IMR-90 (cell line): ENCODE data around the gene ASPRV1. TPM values are rescaled to one million over a fixed set of nuclear protein-coding genes. Genes with fewer than 3 reads are reported as not detected.

ENCODE experiments used
- ATAC-seq: fragments of 200-7000 bp; cut with Tn5 transposase; 2 replicates; pipeline ENCODE4 v1.9.1; 2020; ENCODE audit warnings: low read depth, mild to moderate bottlenecking, moderate library complexity
- BruUV-seq: library from RNA; stranded (reverse); fragments of 400-500 nt; replicated peaks from 2 replicates; lab custom pipeline; 2021; lab: Mats Ljungman, UMichigan
- CTCF ChIA-PET: fragments of 300-600 bp; formaldehyde crosslinking; extraction: SDS; loops from one replicate; lab custom pipeline; 2021; ENCODE audit warnings: antibody characterized with exemption; lab: Yijun Ruan, JAX
- POLR2A ChIA-PET: fragments of 300-600 bp; sonication (Branson Sonifier 250); formaldehyde crosslinking; loops from one replicate; lab custom pipeline; 2022; ENCODE audit warnings: antibody characterized with exemption; ENCODE audit not compliant: unreplicated experiment; lab: Charles Lee
- DNase-seq: peaks from one replicate; pipeline ENCODE4 v3.0.0; 2013
- H2AFZ ChIP-seq: replicated peaks from 2 replicates; pipeline ENCODE3; 2013; ENCODE audit warnings: low read length, mild to moderate bottlenecking; ENCODE audit not compliant: poor library complexity
- H2AK5ac ChIP-seq: 2 replicates; pipeline ENCODE4 v1.6.1; 2013; ENCODE audit warnings: low read depth, low read length, inconsistent platforms
- H2AK9ac ChIP-seq: replicated peaks from 2 replicates; pipeline ENCODE3; 2013; ENCODE audit warnings: mild to moderate bottlenecking, low read depth, low read length, moderate library complexity; ENCODE audit not compliant: poor library complexity
- H2BK120ac ChIP-seq: 2 replicates; pipeline ENCODE4 v1.6.1; 2013; ENCODE audit warnings: low read depth, low read length, inconsistent platforms
- H2BK15ac ChIP-seq: 3 replicates; pipeline ENCODE4 v1.6.1; 2013; ENCODE audit warnings: low read depth, low read length, inconsistent platforms
- H2BK20ac ChIP-seq: 2 replicates; pipeline ENCODE4 v1.6.1; 2013; ENCODE audit warnings: low read depth, mild to moderate bottlenecking, inconsistent platforms, low read length, moderate library complexity
- H2BK5ac ChIP-seq: 2 replicates; pipeline ENCODE4 v1.6.1; 2013; ENCODE audit warnings: mild to moderate bottlenecking, low read depth, low read length, inconsistent platforms; ENCODE audit not compliant: poor library complexity, severe bottlenecking
- H3K14ac ChIP-seq: replicated peaks from 2 replicates; pipeline ENCODE4 v1.6.1; 2013; ENCODE audit warnings: low read depth, low read length, inconsistent platforms
- H3K18ac ChIP-seq: 2 replicates; pipeline ENCODE4 v1.6.1; 2013; ENCODE audit warnings: low read depth, low read length, control low read depth
- H3K23ac ChIP-seq: 2 replicates; pipeline ENCODE4 v1.6.1; 2013; ENCODE audit warnings: low read depth, low read length, inconsistent platforms
- H3K27ac ChIP-seq: 2 replicates; pipeline ENCODE4 v1.5.1; 2013; ENCODE audit warnings: mild to moderate bottlenecking, control low read depth, low read length; ENCODE audit not compliant: insufficient read depth
- H3K27me3 ChIP-seq: 2 replicates; pipeline ENCODE4 v1.6.1; 2013; ENCODE audit warnings: low read length; ENCODE audit not compliant: control insufficient read depth, insufficient read depth
- H3K36me3 ChIP-seq: 2 replicates; pipeline ENCODE4 v1.6.1; 2013; ENCODE audit warnings: low read length, mixed read lengths; ENCODE audit not compliant: control insufficient read depth, insufficient read depth
- H3K4ac ChIP-seq: 2 replicates; pipeline ENCODE4 v1.6.1; 2013; ENCODE audit warnings: low read depth, low read length, inconsistent platforms
- H3K4me1 ChIP-seq: 2 replicates; pipeline ENCODE4 v1.6.1; 2013; ENCODE audit warnings: low read length, mixed read lengths; ENCODE audit not compliant: control insufficient read depth, insufficient read depth
- H3K4me2 ChIP-seq: 2 replicates; pipeline ENCODE4 v1.6.1; 2013; ENCODE audit warnings: low read depth, mild to moderate bottlenecking, control low read depth, low read length, moderate library complexity
- H3K4me3 ChIP-seq: 2 replicates; pipeline ENCODE4 v1.5.1; 2013; ENCODE audit warnings: low read depth, mild to moderate bottlenecking, control low read depth, low read length, moderate library complexity; ENCODE audit not compliant: insufficient read depth
- H3K56ac ChIP-seq: 2 replicates; pipeline ENCODE4 v1.6.1; 2013; ENCODE audit warnings: low read length, inconsistent platforms; ENCODE audit not compliant: insufficient read depth; ENCODE audit errors: extremely low read depth
- H3K79me1 ChIP-seq, 2 experiments: 2 replicates each; pipeline ENCODE4 v1.6.1; 2013; ENCODE audit warnings: low read length in 2 of 2, inconsistent platforms in 1 of 2, low read depth in 1 of 2
- H3K9ac ChIP-seq: 2 replicates; pipeline ENCODE4 v1.6.1; 2013; ENCODE audit warnings: low read depth, low read length, control low read depth
- H3K9me1 ChIP-seq: 2 replicates; pipeline ENCODE4 v1.6.1; 2013; ENCODE audit warnings: low read length, inconsistent platforms; ENCODE audit not compliant: insufficient read depth
- H3K9me3 ChIP-seq: 2 replicates; pipeline ENCODE4 v1.6.1; 2013; ENCODE audit warnings: low read length; ENCODE audit not compliant: control insufficient read depth, insufficient read depth
- H4K20me1 ChIP-seq: 2 replicates; pipeline ENCODE4 v1.6.1; 2013; ENCODE audit warnings: low read length, inconsistent platforms; ENCODE audit not compliant: insufficient read depth
- H4K5ac ChIP-seq: 2 replicates; pipeline ENCODE4 v1.6.1; 2013; ENCODE audit warnings: mild to moderate bottlenecking, low read depth, low read length, control low read depth
- H4K8ac ChIP-seq, 2 experiments: 2 replicates each; pipeline ENCODE4 v1.6.1; 2013; ENCODE audit warnings: low read depth in 2 of 2, low read length in 2 of 2, control low read depth in 1 of 2, inconsistent platforms in 1 of 2
- H4K91ac ChIP-seq: 2 replicates; pipeline ENCODE4 v1.6.1; 2013; ENCODE audit warnings: low read depth, low read length, inconsistent platforms; ENCODE audit not compliant: insufficient read depth
- FOS ChIP-seq: fragments of 150-350 bp; IDR thresholded peaks from 2 replicates; pipeline ENCODE4 v1.6.1; 2016; ENCODE audit warnings: low read depth, low read length
- RAD21 ChIP-seq: IDR thresholded peaks from 2 replicates; pipeline ENCODE4 v1.6.1; 2012; ENCODE audit warnings: low read length, improper control_type of control experiment
- WGBS, 2 experiments: methylation state at CpG; one replicate each; pipeline versions ENCODE4 v1.1.5 to v1.1.7; 2013; ENCODE audit warnings: missing lambda C conversion rate in 2 of 2; ENCODE audit not compliant: insufficient read length in 1 of 2; ENCODE audit errors: extremely low coverage in 2 of 2; 5-methylcytosine and 5-hydroxymethylcytosine counted together
- dilution Hi-C: fragments of 300-500 bp; cut with HindIII; formaldehyde crosslinking; loops from one replicate; pipeline ENCODE4 v1.14.3; 2018; ENCODE audit warnings: low sequenced_read_pairs; ENCODE audit not compliant: unreplicated experiment
- in situ Hi-C: fragments of 300-500 bp; cut with MboI; formaldehyde crosslinking; loops from 3 replicates; pipeline ENCODE4 v1.14.3; 2019; ENCODE audit warnings: low sequenced_read_pairs, inconsistent platforms, mixed read lengths
- intact Hi-C: fragments of 100-400 bp; cut with micrococcal nuclease; formaldehyde crosslinking; loops from 2 replicates; pipeline ENCODE4 v1.10.0; 2022
- polyA plus RNA-seq, 3 experiments: library from polyadenylated mRNA; depleted of rRNA; stranded (reverse); fragments of >200 nt; gene quantifications; 2 replicates each; pipeline ENCODE4 v1.2.3, GENCODE V29; 2012; ENCODE audit warnings: low replicate concordance in 1 of 3
- total RNA-seq: library from RNA; depleted of rRNA; stranded (reverse); fragments of >200 nt; gene quantifications from 2 replicates; pipeline ENCODE4 v1.2.3, GENCODE V29; 2012
- TF ChIP-seq, protein P1 (sequence below): conservative IDR thresholded peaks from 2 replicates; pipeline ENCODE4 v1.5.1; 2012; ENCODE audit warnings: mild to moderate bottlenecking, low read depth, low read length, improper control_type of control experiment
- TF ChIP-seq, protein P2 (sequence below): fragments of 150-350 bp; IDR thresholded peaks from 2 replicates; pipeline ENCODE4 v1.6.1; 2017; ENCODE audit warnings: mild to moderate bottlenecking, antibody characterized with exemption, low read length, low read depth

ASPRV1 gene
- total and polyA plus RNA-seq, 2 of the 4 experiments (the other 2 are of a cell fraction) = 0.14 to 0.18 TPM

DNA sequence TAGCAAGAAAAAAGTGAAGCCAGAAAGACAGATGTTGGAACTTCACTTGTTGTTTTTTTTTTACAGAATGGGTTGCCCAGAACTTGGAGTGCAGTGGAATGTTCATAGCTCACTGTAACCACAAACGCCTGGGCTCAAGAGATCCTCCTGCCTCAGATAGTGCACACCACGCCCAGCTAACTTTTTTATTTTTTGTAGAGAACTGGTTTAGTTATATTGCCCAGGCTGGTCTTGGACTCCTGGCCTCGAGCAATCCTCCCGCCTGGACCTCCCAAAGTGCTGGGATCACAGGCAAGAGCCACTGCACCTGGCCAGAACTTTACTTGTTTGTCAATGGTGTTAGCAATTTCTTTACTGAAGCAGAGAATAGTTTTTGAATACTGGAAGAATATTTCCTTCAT lies 11.9 kb upstream of the ASPRV1 start:
- in situ Hi-C loops (no loop called here), intact Hi-C loops (no loop called here), dilution Hi-C loops (no loop called here)
- no peak overlapping the region for H2BK5ac ChIP-seq
- no peak overlapping the region for H3K9ac ChIP-seq
- H3K4ac ChIP-seq = no peak overlapping the region
- H3K79me1 ChIP-seq = no peaks in the 10 kb centered on the region
- no peak overlapping the region for H2BK120ac ChIP-seq
- no peak overlapping the region for H3K4me2 ChIP-seq
- H2BK20ac ChIP-seq = no peak overlapping the region
- H4K5ac ChIP-seq = no peak overlapping the region
- H3K14ac ChIP-seq = no peak overlapping the region
- H4K8ac ChIP-seq = no peak overlapping the region
- no peak overlapping the region for H3K27ac ChIP-seq
- BruUV-seq = no TSS peak
- no peak overlapping the region for H3K56ac ChIP-seq
- no peak overlapping the region for H3K18ac ChIP-seq
- H3K4me1 ChIP-seq = peaks cover 1% of the 10 kb centered on the region; the same call in 1 of the 2 replicates
- no peak overlapping the region for H3K4me3 ChIP-seq
- TF ChIP-seq RAD21 (no peak), FOS (no peak)
- TF ChIP-seq, protein P1, sequence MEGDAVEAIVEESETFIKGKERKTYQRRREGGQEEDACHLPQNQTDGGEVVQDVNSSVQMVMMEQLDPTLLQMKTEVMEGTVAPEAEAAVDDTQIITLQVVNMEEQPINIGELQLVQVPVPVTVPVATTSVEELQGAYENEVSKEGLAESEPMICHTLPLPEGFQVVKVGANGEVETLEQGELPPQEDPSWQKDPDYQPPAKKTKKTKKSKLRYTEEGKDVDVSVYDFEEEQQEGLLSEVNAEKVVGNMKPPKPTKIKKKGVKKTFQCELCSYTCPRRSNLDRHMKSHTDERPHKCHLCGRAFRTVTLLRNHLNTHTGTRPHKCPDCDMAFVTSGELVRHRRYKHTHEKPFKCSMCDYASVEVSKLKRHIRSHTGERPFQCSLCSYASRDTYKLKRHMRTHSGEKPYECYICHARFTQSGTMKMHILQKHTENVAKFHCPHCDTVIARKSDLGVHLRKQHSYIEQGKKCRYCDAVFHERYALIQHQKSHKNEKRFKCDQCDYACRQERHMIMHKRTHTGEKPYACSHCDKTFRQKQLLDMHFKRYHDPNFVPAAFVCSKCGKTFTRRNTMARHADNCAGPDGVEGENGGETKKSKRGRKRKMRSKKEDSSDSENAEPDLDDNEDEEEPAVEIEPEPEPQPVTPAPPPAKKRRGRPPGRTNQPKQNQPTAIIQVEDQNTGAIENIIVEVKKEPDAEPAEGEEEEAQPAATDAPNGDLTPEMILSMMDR = no peak
- TF ChIP-seq, protein P2, sequence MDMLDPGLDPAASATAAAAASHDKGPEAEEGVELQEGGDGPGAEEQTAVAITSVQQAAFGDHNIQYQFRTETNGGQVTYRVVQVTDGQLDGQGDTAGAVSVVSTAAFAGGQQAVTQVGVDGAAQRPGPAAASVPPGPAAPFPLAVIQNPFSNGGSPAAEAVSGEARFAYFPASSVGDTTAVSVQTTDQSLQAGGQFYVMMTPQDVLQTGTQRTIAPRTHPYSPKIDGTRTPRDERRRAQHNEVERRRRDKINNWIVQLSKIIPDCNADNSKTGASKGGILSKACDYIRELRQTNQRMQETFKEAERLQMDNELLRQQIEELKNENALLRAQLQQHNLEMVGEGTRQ = no peak
- H3K9me3 ChIP-seq = no peaks in the 10 kb centered on the region
- DNase-seq (peak; percentile 62), ATAC-seq (peak; percentile 92)
- H2AK5ac ChIP-seq = no peak overlapping the region
- ChIA-PET POLR2A (interaction anchor here (0.7 kb wide), 1 partner anchor 39 kb away, joined by 3 read pairs; no protein-coding TSS in a partner anchor), CTCF (no interaction called here)
- H4K91ac ChIP-seq = no peak overlapping the region
- H3K36me3 ChIP-seq = no peaks in the 10 kb centered on the region
- no peak overlapping the region for H2BK15ac ChIP-seq
- H3K27me3 ChIP-seq = peaks cover 8% of the 10 kb centered on the region; the same call in 1 of the 2 replicates
- no CpG with 5 or more reads among the region's 4 CpGs for WGBS, 2 experiments
- H4K20me1 ChIP-seq = no peaks in the 10 kb centered on the region
- no peaks in the 10 kb centered on the region for H3K9me1 ChIP-seq
- H2AFZ ChIP-seq = no peak overlapping the region
- H3K23ac ChIP-seq = no peak overlapping the region
- H2AK9ac ChIP-seq = no peak overlapping the region
